HEK293T (cell line): ENCODE results near the gene SP100.

Source experiments
- ARNT ChIP-seq: fragments of 450-650 bp; IDR thresholded peaks from 2 replicates; pipeline ENCODE4 v1.6.1; 2017; ENCODE audit warnings: mild to moderate bottlenecking
- BHLHE40 ChIP-seq: fragments of 450-650 bp; IDR thresholded peaks from 2 replicates; pipeline ENCODE4 v1.6.1; 2016; ENCODE audit warnings: mild to moderate bottlenecking, moderate library complexity, borderline replicate concordance
- CTBP1 ChIP-seq: fragments of 450-650 bp; IDR thresholded peaks from 2 replicates; pipeline ENCODE4 v1.6.1; 2016; ENCODE audit warnings: borderline replicate concordance
- ELF4 ChIP-seq: fragments of 450-650 bp; IDR thresholded peaks from 2 replicates; pipeline ENCODE4 v1.6.1; 2017; ENCODE audit warnings: antibody characterized with exemption
- FOXA1 ChIP-seq: fragments of 450-650 bp; IDR thresholded peaks from 2 replicates; pipeline ENCODE4 v1.6.1; 2016; ENCODE audit warnings: mild to moderate bottlenecking
- FOXK2 ChIP-seq: fragments of 450-650 bp; IDR thresholded peaks from 2 replicates; pipeline ENCODE4 v1.6.1; 2016; ENCODE audit warnings: mild to moderate bottlenecking
- FOXM1 ChIP-seq: fragments of 450-650 bp; IDR thresholded peaks from 2 replicates; pipeline ENCODE4 v1.6.1; 2017; ENCODE audit warnings: mild to moderate bottlenecking, borderline replicate concordance
- HDGF ChIP-seq: fragments of 450-650 bp; IDR thresholded peaks from 2 replicates; pipeline ENCODE4 v1.6.1; 2017; ENCODE audit warnings: antibody characterized with exemption, borderline replicate concordance
- LEF1 ChIP-seq: fragments of 450-650 bp; IDR thresholded peaks from 2 replicates; pipeline ENCODE4 v1.6.1; 2017; ENCODE audit warnings: mild to moderate bottlenecking, borderline replicate concordance
- NFRKB ChIP-seq: fragments of 450-650 bp; IDR thresholded peaks from 2 replicates; pipeline ENCODE4 v1.6.1; 2016; ENCODE audit warnings: mild to moderate bottlenecking, moderate library complexity
- SP1 ChIP-seq: fragments of 450-650 bp; IDR thresholded peaks from 2 replicates; pipeline ENCODE4 v1.6.1; 2017
- SUZ12 ChIP-seq: fragments of 450-650 bp; IDR thresholded peaks from 2 replicates; pipeline ENCODE4 v1.6.1; 2016; ENCODE audit warnings: mild to moderate bottlenecking
- TARDBP ChIP-seq: fragments of 450-650 bp; IDR thresholded peaks from 2 replicates; pipeline ENCODE4 v1.6.1; 2016
- TF ChIP-seq, protein P1 (sequence below): fragments of 450-650 bp; IDR thresholded peaks from 2 replicates; pipeline ENCODE4 v1.6.1; 2016

DNA sequence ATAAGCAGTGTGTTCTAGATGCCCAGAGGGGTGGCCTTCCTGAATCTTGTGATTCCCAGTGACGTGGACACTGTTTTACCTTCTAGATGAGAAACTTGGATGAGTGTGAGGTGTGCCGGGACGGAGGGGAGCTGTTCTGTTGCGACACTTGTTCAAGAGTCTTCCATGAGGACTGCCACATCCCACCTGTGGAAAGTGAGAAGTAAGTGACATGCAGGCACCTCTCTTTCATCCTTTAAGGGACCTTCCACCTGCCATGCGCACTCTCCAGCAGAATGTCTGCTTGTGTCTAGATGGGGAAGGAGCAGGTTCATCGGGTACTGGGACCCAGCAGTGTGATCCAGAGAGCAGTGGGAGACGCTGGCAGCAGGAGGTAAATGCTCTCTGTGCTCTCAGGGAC, 16.0 kb upstream of the SP100 start:
- TF ChIP-seq NFRKB: no peak
- TF ChIP-seq SP1: no peak
- no peak for TF ChIP-seq HDGF
- TF ChIP-seq FOXK2: no peak
- TF ChIP-seq FOXA1: no peak
- no peak for TF ChIP-seq FOXM1
- TF ChIP-seq LEF1: no peak
- TF ChIP-seq SUZ12: no peak
- TF ChIP-seq ARNT: no peak
- no peak for TF ChIP-seq TARDBP
- no peak for TF ChIP-seq BHLHE40
- no peak for TF ChIP-seq CTBP1
- TF ChIP-seq, protein P1, sequence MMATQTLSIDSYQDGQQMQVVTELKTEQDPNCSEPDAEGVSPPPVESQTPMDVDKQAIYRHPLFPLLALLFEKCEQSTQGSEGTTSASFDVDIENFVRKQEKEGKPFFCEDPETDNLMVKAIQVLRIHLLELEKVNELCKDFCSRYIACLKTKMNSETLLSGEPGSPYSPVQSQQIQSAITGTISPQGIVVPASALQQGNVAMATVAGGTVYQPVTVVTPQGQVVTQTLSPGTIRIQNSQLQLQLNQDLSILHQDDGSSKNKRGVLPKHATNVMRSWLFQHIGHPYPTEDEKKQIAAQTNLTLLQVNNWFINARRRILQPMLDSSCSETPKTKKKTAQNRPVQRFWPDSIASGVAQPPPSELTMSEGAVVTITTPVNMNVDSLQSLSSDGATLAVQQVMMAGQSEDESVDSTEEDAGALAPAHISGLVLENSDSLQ: no peak
- no peak for TF ChIP-seq ELF4
